ENCODE results near the gene KCND3. TPM values are rescaled to one million over a fixed set of nuclear protein-coding genes. Genes with fewer than 3 reads are reported as not detected.

The KCND3 gene
- total RNA-seq, 4 donors from 2014 or later: 7.4 to 20.4 (median 9.8) TPM

DNA sequence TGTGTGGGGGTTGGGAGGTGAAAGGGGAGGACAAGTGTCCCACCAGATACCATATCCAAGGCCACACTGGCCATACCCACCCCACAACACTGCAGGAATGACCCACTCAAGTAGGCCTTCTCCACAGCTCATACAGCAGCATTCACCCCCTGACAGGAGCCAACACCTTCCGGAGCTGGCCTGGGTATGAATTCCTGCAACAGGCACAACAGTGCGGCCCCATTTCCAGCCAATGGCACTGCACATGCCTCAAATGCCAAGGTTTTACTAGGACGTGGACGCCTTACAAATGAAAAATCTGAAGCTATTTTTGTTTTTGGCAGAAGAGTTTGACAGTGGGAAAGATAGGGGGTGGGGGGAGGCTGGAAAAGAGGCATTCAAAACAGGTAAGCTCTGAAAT is 2.0 kb downstream of the KCND3 start:
- intact Hi-C loops (cut with DNase I; ENCODE audit: low total_unique reads): no loop called here
- no peak overlapping the region for H3K4me3 ChIP-seq (ENCODE audit: low read depth, poor library complexity, severe bottlenecking)
- DNase-seq (ENCODE audit: low spot score in 2 of 2): no peak
- no peak for TF ChIP-seq POLR2A (IDR thresholded peaks at IDR 0.05)
- TF ChIP-seq, protein P1, sequence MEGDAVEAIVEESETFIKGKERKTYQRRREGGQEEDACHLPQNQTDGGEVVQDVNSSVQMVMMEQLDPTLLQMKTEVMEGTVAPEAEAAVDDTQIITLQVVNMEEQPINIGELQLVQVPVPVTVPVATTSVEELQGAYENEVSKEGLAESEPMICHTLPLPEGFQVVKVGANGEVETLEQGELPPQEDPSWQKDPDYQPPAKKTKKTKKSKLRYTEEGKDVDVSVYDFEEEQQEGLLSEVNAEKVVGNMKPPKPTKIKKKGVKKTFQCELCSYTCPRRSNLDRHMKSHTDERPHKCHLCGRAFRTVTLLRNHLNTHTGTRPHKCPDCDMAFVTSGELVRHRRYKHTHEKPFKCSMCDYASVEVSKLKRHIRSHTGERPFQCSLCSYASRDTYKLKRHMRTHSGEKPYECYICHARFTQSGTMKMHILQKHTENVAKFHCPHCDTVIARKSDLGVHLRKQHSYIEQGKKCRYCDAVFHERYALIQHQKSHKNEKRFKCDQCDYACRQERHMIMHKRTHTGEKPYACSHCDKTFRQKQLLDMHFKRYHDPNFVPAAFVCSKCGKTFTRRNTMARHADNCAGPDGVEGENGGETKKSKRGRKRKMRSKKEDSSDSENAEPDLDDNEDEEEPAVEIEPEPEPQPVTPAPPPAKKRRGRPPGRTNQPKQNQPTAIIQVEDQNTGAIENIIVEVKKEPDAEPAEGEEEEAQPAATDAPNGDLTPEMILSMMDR (IDR thresholded peaks at IDR 0.05): no peak
- 69 to 70% methylated on average over 4 of the region's 4 CpGs for WGBS, 2 donors

DNA sequence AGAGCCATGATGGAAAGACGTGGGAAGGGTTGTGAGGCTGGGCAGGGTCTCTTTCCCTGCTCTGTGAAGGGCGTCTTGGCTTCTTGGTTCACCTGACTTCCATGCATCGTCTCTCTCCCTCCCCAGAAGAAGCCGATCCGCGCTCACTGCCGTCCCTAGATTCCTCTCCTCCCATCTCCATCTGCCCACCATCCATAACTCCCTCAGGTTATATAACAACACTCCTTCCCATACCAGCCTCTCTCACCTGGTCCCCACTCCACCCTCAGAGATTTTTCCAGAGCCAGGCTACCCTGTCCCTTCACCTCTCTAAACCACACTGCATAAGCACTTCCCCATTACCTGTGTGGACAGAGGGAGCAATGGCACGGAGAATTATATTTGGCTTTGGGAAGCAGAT is 6.0 kb downstream of the KCND3 start:
- H3K4me3 ChIP-seq (ENCODE audit: low read depth, poor library complexity, severe bottlenecking): no peak overlapping the region
- intact Hi-C loops (cut with DNase I; ENCODE audit: low total_unique reads): no loop called here
- TF ChIP-seq, protein P1 (IDR thresholded peaks at IDR 0.05): no peak
- no peak for TF ChIP-seq POLR2A (IDR thresholded peaks at IDR 0.05)
- 87 to 88% methylated on average over 8 of the region's 8 CpGs for WGBS, 2 donors
- no peak for DNase-seq (ENCODE audit: low spot score in 2 of 2)

DNA sequence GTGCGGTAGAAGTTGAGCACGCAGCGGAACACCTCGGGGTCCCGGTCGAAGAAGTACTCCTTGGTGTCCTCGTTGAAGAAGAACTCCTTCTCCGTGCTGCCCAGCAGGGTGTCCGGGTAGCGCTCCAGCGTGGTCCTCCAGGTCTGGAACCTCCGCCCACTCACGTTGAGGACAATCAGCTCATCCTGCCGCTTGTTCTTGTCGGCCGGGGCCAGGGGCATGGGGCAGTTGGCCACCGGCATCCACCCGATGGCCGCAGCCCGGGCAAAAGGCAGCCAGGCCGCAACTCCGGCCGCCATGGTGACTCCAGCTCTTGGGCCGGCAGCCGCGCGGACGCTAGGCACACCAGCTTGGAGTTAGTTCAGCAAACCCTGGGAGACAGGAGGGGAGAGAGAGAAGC is 7.0 kb downstream of the KCND3 start:
- DNase-seq (ENCODE audit: low spot score in 2 of 2): no peak
- TF ChIP-seq, protein P1 (IDR thresholded peaks at IDR 0.05): no peak
- no peak for TF ChIP-seq POLR2A (IDR thresholded peaks at IDR 0.05)
- 93 to 95% methylated on average over 14 to 20 of the region's 28 CpGs for WGBS, 2 donors
- intact Hi-C loops (cut with DNase I; ENCODE audit: low total_unique reads): no loop called here
- H3K4me3 ChIP-seq (ENCODE audit: low read depth, poor library complexity, severe bottlenecking): no peak overlapping the region

DNA sequence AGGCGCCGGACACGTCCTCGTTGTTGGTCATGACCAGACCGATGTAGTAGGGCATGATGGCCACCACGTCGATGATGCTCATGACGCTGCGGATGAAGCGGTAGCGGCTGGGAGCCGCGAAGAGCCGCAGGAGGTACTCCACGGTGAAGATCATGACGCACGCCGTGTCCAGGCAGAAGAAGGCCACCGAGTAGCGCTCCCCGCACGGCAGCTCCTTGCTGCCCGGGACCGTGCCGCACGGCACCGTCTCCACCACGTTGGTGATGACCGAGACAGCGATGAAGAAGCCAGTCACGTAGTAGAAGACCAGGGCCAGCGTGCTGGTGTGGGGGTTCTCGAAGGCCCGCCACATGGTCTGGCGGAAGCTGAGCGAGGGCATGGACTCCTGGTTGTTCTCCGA is 7.6 kb downstream of the KCND3 start:
- DNase-seq (ENCODE audit: low spot score in 2 of 2): no peak
- TF ChIP-seq POLR2A (IDR thresholded peaks at IDR 0.05): no peak
- TF ChIP-seq, protein P1 (IDR thresholded peaks at IDR 0.05): no peak
- intact Hi-C loops (cut with DNase I; ENCODE audit: low total_unique reads): no loop called here
- WGBS, 2 donors: 96 to 97% methylated on average over 37 of the region's 37 CpGs
- no peak overlapping the region for H3K4me3 ChIP-seq (ENCODE audit: low read depth, poor library complexity, severe bottlenecking)

DNA sequence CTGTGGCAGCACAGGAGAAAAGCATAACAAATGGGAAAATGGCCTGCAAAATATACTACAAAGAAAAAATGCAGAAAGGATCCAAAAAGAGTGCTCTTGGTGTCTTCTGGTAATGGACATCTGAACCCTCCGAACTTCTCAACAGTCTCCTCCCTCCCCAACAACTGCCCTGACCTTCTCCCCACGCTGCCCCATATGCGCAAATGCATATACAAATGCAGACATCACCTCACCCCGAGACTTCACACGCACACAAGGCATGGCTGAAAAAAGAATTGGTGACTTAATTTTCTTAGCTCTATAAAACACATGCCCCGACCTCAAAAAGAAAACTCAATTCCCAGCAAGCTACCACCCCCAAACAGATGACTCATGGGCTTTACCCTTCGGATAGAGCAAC is 8.4 kb downstream of the KCND3 start:
- TF ChIP-seq, protein P1 (IDR thresholded peaks at IDR 0.05): no peak
- TF ChIP-seq POLR2A (IDR thresholded peaks at IDR 0.05): no peak
- no peak overlapping the region for H3K4me3 ChIP-seq (ENCODE audit: low read depth, poor library complexity, severe bottlenecking)
- intact Hi-C loops (cut with DNase I; ENCODE audit: low total_unique reads): no loop called here
- DNase-seq (ENCODE audit: low spot score in 2 of 2): no peak
- 69 to 72% methylated on average over 7 of the region's 7 CpGs for WGBS, 2 donors

DNA sequence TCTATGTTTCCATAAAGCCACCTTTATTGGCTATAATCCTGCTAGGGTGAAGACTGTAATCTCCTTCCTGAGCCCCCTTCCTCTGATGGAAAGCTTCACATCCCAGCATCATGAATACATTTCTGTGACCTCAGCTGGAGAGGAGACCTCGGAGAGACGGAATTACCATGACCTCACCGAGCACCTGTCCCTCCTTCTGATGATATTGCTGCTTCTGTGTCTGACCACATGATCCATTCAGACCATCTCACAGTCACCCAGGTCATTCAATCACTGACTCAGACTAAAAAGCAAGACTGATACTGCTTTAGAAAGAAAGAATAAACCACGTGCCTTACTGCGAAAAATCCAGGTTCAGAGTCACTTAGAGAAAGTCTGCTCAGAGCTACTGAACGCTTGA is 8.8 kb downstream of the KCND3 start:
- TF ChIP-seq POLR2A (IDR thresholded peaks at IDR 0.05): no peak
- TF ChIP-seq, protein P1 (IDR thresholded peaks at IDR 0.05): no peak
- no peak for DNase-seq (ENCODE audit: low spot score in 2 of 2)
- no peak overlapping the region for H3K4me3 ChIP-seq (ENCODE audit: low read depth, poor library complexity, severe bottlenecking)
- intact Hi-C loops (cut with DNase I; ENCODE audit: low total_unique reads): no loop called here
- 78 to 85% methylated on average over 6 of the region's 6 CpGs for WGBS, 2 donors

Data from lower leg skin (tissue), 4 donors.